Esophagus muscularis mucosa (tissue), 3 donors: ENCODE measurements around the gene GPR55.

Experiments
- POLR2A ChIP-seq: fragments of 450-650 bp; IDR thresholded peaks from one replicate; pipeline ENCODE4 v1.6.1; 2017; ENCODE audit warnings: antibody characterized with exemption, moderate library complexity, mild to moderate bottlenecking, low read depth
- POLR2AphosphoS5 ChIP-seq, 2 donors: sonication (generic); formaldehyde crosslinking; IDR thresholded peaks; one replicate each; pipeline ENCODE4 v1.6.1; 2017; ENCODE audit warnings: antibody characterized with exemption in 2 of 2
- TF ChIP-seq, protein P1 (sequence below), 3 experiments: fragments of 200-600 bp in 2 of 3; fragments of 450-650 bp in 1 of 3; sonication (generic) in 2 of 3; IDR thresholded peaks; one replicate each; pipeline ENCODE4 v1.5.1; 2017 to 2019; ENCODE audit warnings: antibody characterized with exemption in 3 of 3, mild to moderate bottlenecking in 2 of 3, moderate library complexity in 1 of 3

DNA sequence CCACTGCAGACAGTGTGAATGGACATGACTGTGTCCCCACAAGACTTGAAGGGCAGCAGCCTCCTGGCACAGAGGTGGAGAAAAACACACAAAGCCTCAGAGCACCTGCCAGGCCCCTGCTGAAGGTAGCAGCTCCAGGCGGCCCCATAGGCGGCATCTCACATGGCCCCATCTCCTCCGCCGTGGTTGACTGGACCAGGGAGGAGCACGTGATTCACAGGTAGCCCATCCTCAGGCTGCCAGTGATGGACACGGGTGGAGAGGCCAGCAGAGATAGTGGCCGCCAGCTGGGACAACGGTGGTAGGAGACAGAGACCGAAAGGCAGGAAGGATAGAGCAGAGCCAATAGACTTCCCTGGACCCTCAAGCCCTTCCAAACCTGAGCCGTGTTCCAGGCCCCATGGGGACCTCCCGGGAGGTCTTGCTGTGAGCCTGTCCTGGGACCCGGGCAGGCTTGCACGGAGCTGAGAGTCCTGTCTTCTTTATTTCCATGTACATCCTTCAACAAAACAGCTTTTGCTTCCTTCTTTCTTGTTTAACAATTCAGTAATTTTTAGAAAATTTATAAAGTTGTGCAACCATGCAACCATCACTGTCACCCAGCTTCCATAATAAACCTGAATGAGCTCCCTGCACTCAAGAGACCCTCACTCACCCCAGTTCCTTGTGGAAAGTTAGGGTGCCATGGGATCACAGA, 26.9 kb downstream of the GPR55 start:
- TF ChIP-seq, protein P1, sequence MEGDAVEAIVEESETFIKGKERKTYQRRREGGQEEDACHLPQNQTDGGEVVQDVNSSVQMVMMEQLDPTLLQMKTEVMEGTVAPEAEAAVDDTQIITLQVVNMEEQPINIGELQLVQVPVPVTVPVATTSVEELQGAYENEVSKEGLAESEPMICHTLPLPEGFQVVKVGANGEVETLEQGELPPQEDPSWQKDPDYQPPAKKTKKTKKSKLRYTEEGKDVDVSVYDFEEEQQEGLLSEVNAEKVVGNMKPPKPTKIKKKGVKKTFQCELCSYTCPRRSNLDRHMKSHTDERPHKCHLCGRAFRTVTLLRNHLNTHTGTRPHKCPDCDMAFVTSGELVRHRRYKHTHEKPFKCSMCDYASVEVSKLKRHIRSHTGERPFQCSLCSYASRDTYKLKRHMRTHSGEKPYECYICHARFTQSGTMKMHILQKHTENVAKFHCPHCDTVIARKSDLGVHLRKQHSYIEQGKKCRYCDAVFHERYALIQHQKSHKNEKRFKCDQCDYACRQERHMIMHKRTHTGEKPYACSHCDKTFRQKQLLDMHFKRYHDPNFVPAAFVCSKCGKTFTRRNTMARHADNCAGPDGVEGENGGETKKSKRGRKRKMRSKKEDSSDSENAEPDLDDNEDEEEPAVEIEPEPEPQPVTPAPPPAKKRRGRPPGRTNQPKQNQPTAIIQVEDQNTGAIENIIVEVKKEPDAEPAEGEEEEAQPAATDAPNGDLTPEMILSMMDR (IDR thresholded peaks at IDR 0.05), result no peak
- TF ChIP-seq POLR2AphosphoS5 (IDR thresholded peaks at IDR 0.05) (no peak), POLR2A (no peak)
